ENCODE results near the gene KRT86. TPM values are rescaled to one million over a fixed set of nuclear protein-coding genes. Genes with fewer than 3 reads are reported as not detected.

KRT86 gene
- total and polyA plus RNA-seq, 2 donors from 2014 or later, result 1.3 TPM; not detected in 1

DNA sequence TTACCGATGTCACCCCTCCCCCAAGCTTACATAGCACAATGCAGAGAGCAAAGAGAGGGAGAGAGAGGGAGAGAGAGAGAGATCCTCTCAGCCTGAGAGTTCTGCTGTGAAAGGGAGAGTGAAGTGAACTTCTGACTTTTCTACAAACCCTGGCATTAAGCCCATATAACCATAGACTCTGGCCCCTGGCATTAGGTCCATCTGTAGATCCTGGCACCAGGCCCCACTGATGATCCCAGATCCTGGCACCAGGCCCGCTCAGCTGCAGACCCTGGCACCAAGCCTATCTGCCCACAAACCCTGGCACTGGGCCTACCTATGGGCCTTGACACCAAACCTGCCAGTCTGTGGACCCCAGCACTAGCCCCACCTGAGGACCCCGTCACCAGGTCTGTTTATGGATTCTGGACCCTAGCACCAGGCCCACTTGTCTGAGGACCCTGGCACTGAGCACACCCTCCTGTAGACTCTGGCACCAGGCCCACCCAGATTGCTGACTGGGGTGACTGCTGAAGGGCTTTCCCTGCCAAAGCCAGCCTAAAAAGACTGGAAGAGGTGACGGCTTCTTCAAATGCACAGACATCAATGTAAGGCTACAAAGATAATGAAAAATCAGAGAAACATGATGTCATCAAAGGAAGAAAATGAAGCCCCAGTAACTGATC, 61.3 kb downstream of the KRT86 start:
- FAIRE-seq, result no peak
- TF ChIP-seq, protein P1, sequence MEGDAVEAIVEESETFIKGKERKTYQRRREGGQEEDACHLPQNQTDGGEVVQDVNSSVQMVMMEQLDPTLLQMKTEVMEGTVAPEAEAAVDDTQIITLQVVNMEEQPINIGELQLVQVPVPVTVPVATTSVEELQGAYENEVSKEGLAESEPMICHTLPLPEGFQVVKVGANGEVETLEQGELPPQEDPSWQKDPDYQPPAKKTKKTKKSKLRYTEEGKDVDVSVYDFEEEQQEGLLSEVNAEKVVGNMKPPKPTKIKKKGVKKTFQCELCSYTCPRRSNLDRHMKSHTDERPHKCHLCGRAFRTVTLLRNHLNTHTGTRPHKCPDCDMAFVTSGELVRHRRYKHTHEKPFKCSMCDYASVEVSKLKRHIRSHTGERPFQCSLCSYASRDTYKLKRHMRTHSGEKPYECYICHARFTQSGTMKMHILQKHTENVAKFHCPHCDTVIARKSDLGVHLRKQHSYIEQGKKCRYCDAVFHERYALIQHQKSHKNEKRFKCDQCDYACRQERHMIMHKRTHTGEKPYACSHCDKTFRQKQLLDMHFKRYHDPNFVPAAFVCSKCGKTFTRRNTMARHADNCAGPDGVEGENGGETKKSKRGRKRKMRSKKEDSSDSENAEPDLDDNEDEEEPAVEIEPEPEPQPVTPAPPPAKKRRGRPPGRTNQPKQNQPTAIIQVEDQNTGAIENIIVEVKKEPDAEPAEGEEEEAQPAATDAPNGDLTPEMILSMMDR (IDR thresholded peaks at IDR 0.05; ENCODE audit: borderline replicate concordance, extremely low read depth, insufficient read depth), result no peak
- DNase-seq, result peak in 1 of 5 donors; percentile 57

GRCh38 chr12:52336641-52337040, 62.2 kb downstream of the KRT86 start:
- FAIRE-seq (no peak), DNase-seq (no peak)
- TF ChIP-seq, protein P1 (IDR thresholded peaks at IDR 0.05; ENCODE audit: borderline replicate concordance, extremely low read depth, insufficient read depth), result no peak
- Histone ChIP-seq H3K27me3 (ENCODE audit: control insufficient read depth, insufficient read depth, low read length) (no peaks in the 10 kb centered on the region), H3K9me3 (ENCODE audit: control insufficient read depth in 2 of 3, insufficient read depth in 1 of 3, low read length in 3 of 3) (peaks cover 0 to 3% (median 0%) of the 10 kb centered on the region in 3 donors), H3K36me3 (ENCODE audit: control insufficient read depth in 2 of 3, insufficient read depth in 3 of 3, low read length in 3 of 3) (no peaks in the 10 kb centered on the region), H3K27ac (ENCODE audit: low read depth in 2 of 2, low read length in 2 of 2) (no peak overlapping the region), H3K9ac (ENCODE audit: low read length in 3 of 3) (no peak overlapping the region), H3K4me1 (ENCODE audit: control insufficient read depth in 2 of 3, insufficient read depth in 2 of 3, low read depth in 1 of 3, low read length in 3 of 3) (no peaks in the 10 kb centered on the region), H3K4me3 (ENCODE audit: low read length in 3 of 3) (no peak overlapping the region)
- intact Hi-C loops (cut with DNase I), result no loop called here

More for the DNA sequence above, 61.3 kb downstream of the KRT86 start:
- Histone ChIP-seq H3K27ac (ENCODE audit: low read depth in 2 of 2, low read length in 2 of 2) (peak overlapping the region in 1 of 2 donors; percentile 8), H3K4me3 (ENCODE audit: low read length in 3 of 3) (no peak overlapping the region), H3K27me3 (ENCODE audit: control insufficient read depth, insufficient read depth, low read length) (no peaks in the 10 kb centered on the region), H3K4me1 (ENCODE audit: control insufficient read depth in 2 of 3, insufficient read depth in 2 of 3, low read depth in 1 of 3, low read length in 3 of 3) (no peaks in the 10 kb centered on the region), H3K9me3 (ENCODE audit: control insufficient read depth in 2 of 3, insufficient read depth in 1 of 3, low read length in 3 of 3) (peaks cover 0 to 3% (median 0%) of the 10 kb centered on the region in 3 donors), H3K36me3 (ENCODE audit: control insufficient read depth in 2 of 3, insufficient read depth in 3 of 3, low read length in 3 of 3) (no peaks in the 10 kb centered on the region), H3K9ac (ENCODE audit: low read length in 3 of 3) (no peak overlapping the region)
- intact Hi-C loops (cut with DNase I), result no loop called here

DNA sequence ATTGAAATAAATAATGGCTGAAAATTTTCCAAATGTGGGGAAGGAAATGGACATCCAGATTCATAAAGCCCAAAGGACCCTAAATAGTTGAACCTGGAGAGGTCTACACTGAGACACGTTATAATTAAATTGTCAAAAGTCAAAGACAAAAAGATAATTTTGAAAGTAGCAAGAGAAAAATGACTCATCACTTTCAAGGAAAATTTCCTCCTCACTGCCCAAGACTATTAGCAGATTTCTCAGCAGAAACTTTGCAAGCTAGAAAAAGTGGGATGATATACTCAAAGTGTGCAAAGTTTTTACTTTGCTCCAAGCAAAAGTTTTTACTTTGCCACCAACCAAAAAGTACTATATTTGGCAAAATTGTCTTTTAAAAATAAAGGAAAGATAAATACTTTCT, 62.6 kb downstream of the KRT86 start:
- FAIRE-seq, result no peak
- Histone ChIP-seq H3K4me1 (ENCODE audit: control insufficient read depth in 2 of 3, insufficient read depth in 2 of 3, low read depth in 1 of 3, low read length in 3 of 3) (no peaks in the 10 kb centered on the region), H3K36me3 (ENCODE audit: control insufficient read depth in 2 of 3, insufficient read depth in 3 of 3, low read length in 3 of 3) (no peaks in the 10 kb centered on the region), H3K9ac (ENCODE audit: low read length in 3 of 3) (no peak overlapping the region), H3K27ac (ENCODE audit: low read depth in 2 of 2, low read length in 2 of 2) (no peak overlapping the region), H3K4me3 (ENCODE audit: low read length in 3 of 3) (no peak overlapping the region), H3K27me3 (ENCODE audit: control insufficient read depth, insufficient read depth, low read length) (no peaks in the 10 kb centered on the region), H3K9me3 (ENCODE audit: control insufficient read depth in 2 of 3, insufficient read depth in 1 of 3, low read length in 3 of 3) (peaks cover 0 to 3% (median 0%) of the 10 kb centered on the region in 3 donors)
- TF ChIP-seq, protein P1 (IDR thresholded peaks at IDR 0.05; ENCODE audit: borderline replicate concordance, extremely low read depth, insufficient read depth), result no peak
- intact Hi-C loops (cut with DNase I), result no loop called here
- no peak for DNase-seq

All from kidney (tissue), 14 donors.